Fibroblast of the aortic adventitia (primary cell): Measurements from ENCODE around the gene DCTPP1. TPM values are rescaled to one million over a fixed set of nuclear protein-coding genes. Genes with fewer than 3 reads are reported as not detected.
A peak's percentile ranks its signal among the peaks of the same experiment; 100 is the strongest.
"Not testable (repeated sequence)": the region's sequence is repeated elsewhere in the genome, so short reads cannot be mapped to it uniquely, and the experiment has no call there.

Source experiments
- DNase-seq: peaks from one replicate; pipeline ENCODE4 v3.0.0-alpha.2; 2010; ENCODE audit warnings: low read depth
- H3K4me3 ChIP-seq: 2 replicates; pipeline ENCODE4 v1.5.1; 2011; ENCODE audit warnings: low read depth, mild to moderate bottlenecking, control low read depth, low read length, moderate library complexity
- total RNA-seq: library from RNA; depleted of rRNA; stranded (reverse); fragments of >200 nt; gene quantifications from 2 replicates; pipeline ENCODE4 v1.2.3, GENCODE V29; 2012; ENCODE audit warnings: low replicate concordance
- TF ChIP-seq, protein P1 (sequence below): IDR thresholded peaks from 2 replicates; pipeline ENCODE4 v1.5.1; 2011; ENCODE audit warnings: mild to moderate bottlenecking, low read length, control low read depth, inconsistent platforms; ENCODE audit not compliant: insufficient read depth

The DCTPP1 gene
- total RNA-seq, 1 donor, result 28.0 TPM

DNA sequence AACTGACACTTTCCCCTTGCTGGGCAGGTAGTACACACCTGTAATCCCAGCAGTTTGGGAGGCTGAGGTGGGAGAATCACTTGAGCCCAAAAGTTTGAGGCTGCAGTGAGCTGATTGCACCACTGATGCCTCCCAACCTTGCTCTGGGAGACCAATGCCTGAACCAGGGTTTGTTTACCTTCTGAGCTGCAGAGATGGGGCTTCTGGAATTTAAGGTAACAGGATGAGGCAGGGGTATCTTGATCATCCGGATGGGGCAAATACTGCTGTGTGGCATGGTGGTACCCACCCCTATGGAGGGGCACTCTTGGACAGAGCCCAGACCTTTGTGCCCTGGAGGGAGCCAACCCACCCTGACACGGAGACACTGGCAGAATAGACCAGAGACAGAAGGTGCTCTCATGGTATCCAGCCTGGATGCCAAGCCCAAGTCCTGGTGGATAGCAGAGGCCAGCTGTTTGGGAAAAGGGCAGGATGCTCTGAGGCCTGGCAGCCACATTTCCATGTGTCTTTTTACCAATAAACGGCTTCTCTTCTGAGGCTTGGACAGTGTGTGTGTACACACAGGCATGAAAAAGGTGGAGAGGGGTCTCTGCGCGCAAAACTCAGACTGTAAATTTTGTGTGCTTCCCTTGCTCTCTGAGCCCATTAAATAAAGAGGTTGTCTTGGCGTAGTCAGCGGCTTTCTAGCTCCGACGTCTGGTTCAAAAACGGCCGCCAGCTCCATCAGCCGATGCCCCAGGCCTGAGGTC, 30.2 kb downstream of the DCTPP1 start:
- H3K4me3 ChIP-seq, result peak overlapping the region; percentile 62
- DNase-seq, result no peak
- TF ChIP-seq, protein P1, sequence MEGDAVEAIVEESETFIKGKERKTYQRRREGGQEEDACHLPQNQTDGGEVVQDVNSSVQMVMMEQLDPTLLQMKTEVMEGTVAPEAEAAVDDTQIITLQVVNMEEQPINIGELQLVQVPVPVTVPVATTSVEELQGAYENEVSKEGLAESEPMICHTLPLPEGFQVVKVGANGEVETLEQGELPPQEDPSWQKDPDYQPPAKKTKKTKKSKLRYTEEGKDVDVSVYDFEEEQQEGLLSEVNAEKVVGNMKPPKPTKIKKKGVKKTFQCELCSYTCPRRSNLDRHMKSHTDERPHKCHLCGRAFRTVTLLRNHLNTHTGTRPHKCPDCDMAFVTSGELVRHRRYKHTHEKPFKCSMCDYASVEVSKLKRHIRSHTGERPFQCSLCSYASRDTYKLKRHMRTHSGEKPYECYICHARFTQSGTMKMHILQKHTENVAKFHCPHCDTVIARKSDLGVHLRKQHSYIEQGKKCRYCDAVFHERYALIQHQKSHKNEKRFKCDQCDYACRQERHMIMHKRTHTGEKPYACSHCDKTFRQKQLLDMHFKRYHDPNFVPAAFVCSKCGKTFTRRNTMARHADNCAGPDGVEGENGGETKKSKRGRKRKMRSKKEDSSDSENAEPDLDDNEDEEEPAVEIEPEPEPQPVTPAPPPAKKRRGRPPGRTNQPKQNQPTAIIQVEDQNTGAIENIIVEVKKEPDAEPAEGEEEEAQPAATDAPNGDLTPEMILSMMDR, result no peak

DNA sequence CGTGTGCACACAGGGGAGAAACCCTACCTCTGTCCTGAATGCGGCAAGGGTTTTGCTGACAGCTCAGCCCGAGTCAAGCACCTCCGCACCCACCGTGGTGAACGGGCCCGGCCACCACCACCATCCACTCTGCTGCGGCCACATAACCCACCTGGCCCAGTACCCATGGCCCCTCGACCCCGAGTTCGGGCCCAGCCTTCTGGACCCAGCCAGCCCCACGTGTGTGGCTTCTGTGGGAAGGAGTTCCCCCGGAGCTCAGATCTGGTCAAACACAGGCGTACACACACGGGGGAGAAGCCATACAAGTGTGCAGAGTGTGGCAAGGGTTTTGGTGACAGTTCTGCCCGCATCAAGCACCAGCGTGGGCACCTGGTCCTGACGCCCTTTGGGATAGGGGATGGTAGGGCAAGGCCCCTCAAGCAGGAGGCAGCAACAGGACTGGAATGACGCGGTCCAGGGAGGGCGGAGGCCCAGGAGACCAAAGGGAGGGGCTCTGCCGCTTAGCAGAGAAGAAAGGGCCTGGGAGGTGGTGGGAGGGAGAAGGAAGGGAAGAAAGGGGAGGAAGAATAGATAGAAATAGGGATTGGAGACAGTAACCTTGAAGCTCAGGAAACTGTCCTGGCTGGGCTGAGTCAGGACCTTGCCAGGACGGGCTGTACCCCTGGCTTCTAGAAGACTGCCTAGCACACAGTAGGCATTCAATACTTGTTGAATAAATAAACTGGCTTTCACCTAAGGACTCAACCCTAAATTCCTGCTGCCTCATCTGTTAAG, 31.0 kb downstream of the DCTPP1 start:
- no peak for DNase-seq
- H3K4me3 ChIP-seq, result no peak overlapping the region
- TF ChIP-seq, protein P1, result no peak

DNA sequence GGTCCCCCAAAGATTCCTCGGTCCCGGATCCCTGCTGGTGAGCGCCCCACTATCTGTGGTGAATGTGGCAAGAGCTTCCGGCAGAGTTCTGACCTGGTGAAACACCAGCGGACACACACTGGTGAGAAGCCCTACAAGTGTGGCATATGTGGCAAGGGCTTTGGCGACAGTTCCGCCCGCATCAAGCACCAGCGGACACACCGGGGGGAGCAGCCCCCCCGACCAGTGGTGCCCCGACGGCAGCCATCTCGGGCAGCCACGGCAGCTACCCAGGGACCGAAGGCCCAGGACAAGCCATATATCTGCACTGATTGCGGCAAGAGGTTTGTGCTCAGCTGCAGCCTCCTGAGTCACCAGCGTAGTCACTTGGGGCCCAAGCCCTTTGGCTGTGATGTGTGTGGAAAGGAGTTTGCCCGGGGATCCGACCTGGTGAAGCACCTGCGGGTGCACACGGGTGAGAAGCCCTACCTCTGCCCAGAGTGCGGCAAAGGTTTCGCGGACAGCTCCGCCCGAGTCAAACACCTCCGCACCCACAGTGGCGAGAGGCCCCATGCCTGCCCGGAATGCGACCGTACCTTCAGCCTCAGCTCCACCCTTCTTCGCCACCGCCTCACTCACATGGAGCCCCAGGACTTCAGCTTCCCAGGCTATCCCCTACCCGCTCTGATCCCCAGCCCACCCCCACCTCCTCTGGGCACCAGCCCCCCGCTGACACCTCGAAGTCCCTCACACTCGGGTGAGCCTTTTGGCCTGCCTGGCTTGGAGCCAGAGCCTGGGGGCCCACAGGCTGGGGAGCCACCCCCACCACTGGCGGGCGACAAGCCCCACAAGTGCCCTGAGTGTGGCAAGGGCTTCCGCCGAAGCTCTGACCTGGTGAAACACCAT, 31.8 kb downstream of the DCTPP1 start:
- TF ChIP-seq, protein P1, result no peak
- no peak for DNase-seq
- H3K4me3 ChIP-seq, result no peak overlapping the region

DNA sequence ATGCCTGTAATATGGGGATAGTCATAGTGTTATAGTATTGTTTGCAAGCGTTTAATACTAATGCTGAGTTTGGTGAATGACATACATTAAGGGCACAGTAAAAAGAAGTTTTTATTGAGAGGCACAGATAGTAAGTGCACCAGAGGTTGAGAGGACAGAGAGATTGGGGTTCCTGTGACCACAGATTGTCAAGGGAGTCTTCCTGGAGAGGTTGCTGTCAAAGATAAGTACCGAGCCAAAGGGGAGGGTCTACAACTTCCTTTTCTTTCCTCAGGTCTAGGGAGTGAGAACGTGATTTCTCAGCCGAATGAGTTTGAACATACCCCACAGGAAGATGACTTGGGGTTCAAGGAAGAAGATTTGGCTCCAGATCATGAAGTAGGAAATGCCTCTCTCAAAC, 32.8 kb downstream of the DCTPP1 start:
- no peak for DNase-seq
- H3K4me3 ChIP-seq, result no peak overlapping the region
- TF ChIP-seq, protein P1, result no peak

DNA sequence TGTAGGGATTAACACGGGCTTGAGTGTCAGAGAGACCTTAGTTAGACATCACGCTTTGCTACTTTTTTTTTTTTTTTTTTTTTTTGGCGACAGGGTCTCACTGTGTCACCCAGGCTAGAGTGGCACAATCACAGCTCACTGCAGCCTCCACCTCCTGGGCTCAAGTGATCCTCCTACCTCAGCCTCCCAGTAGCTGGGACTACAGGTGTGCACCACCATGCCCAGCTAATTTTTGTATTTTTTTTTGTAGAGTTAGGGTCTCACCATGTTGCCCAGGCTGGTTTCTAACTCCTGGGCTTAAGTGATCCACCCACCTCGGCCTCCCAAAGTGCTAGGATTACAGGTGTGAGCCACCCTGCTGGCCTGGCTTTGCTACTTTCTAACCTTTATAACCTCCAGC, 33.2 kb downstream of the DCTPP1 start:
- not testable (repeated sequence) for H3K4me3 ChIP-seq, DNase-seq

DNA sequence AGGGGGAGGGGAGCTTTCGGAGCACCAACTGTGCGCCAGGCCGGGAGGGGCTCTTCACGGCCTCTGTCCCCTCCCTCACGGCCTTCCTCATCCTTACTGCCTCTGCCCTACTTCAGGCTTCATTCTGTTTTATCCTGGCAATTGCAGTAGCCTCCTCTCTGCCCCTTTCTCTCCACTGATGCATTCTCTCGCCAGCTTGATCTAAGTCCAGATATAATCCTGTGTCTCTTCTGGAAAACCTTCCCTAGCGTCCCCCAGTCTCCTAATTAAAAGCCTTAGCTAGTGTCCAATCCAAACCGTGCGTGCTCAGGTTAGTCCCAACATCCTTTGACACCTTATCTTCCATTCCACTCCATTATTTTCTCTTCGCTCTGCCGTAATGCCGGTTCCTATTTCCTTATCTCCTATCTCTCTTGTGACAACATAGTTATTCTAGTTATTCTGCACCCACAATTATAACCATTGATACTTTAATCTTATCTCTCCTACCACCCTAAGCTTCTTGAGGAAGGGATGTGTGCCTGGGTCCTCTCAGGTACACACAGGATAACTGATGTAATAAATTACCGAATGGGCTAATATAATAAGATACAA, 33.7 kb downstream of the DCTPP1 start:
- H3K4me3 ChIP-seq, result peak overlapping the region; percentile 82
- DNase-seq, result no peak
- TF ChIP-seq, protein P1, result no peak
